OCI-LY1 (cell line): ENCODE results near the gene RDH5.

Experiments
- CTCF ChIP-seq: fragments of 200-600 bp; sonication (generic), shearing (Covaris generic); IDR thresholded peaks from 2 replicates; pipeline ENCODE4 v1.5.1; 2017; ENCODE audit warnings: mild to moderate bottlenecking, antibody characterized with exemption, low read length, moderate library complexity, mixed read lengths
- EZH2 ChIP-seq: fragments of 200-600 bp; sonication (generic), shearing (Covaris generic); IDR thresholded peaks from 2 replicates; pipeline ENCODE4 v1.8.0; 2017; ENCODE audit warnings: borderline replicate concordance, mixed run types, mild to moderate bottlenecking, antibody characterized with exemption, low read length, moderate library complexity, mixed read lengths

GRCh38 chr12:55700255-55701018 is 19.8 kb upstream of the RDH5 start:
- TF ChIP-seq CTCF (no peak), EZH2 (no peak)
